PC-9 (cell line): ENCODE results near the gene CTNND2. TPM values are rescaled to one million over a fixed set of nuclear protein-coding genes. Genes with fewer than 3 reads are reported as not detected.

Experiments
- BruUV-seq: library from RNA; stranded (reverse); fragments of 400-500 nt; replicated peaks from 2 replicates; lab custom pipeline; 2021; lab: Mats Ljungman, UMichigan
- CTCF ChIA-PET: fragments of 300-600 bp; sonication (Branson Sonifier 250); formaldehyde crosslinking; loops from one replicate; lab custom pipeline; 2022; ENCODE audit warnings: antibody characterized with exemption; lab: Charles Lee
- POLR2A ChIA-PET: fragments of 300-600 bp; sonication (Branson Sonifier 250); formaldehyde crosslinking; loops from one replicate; lab custom pipeline; 2022; ENCODE audit warnings: antibody characterized with exemption; ENCODE audit not compliant: unreplicated experiment; lab: Charles Lee
- DNase-seq, 2 experiments: peaks; one replicate each; pipeline versions ENCODE4 v3.0.0 to v3.0.0-alpha.2; 2015 to 2022; ENCODE audit warnings: mixed read lengths in 1 of 2
- H2AFZ ChIP-seq: fragments of 200-600 bp; sonication (generic); 2 replicates; pipeline ENCODE4 v1.8.1; 2017; ENCODE audit warnings: antibody characterized with exemption
- H3F3A ChIP-seq: fragments of 200-600 bp; sonication (generic); 2 replicates; pipeline ENCODE4 v1.8.1; 2017; ENCODE audit warnings: antibody characterized with exemption, mild to moderate bottlenecking, low read depth; ENCODE audit not compliant: insufficient read depth
- H3K27ac ChIP-seq: fragments of 200-600 bp; sonication (generic); 2 replicates; pipeline ENCODE4 v1.6.1; 2016; ENCODE audit warnings: mixed run types
- H3K27me3 ChIP-seq: fragments of 200-600 bp; sonication (generic); 2 replicates; pipeline ENCODE4 v1.6.1; 2016; ENCODE audit warnings: low read depth, mixed run types; ENCODE audit not compliant: insufficient read depth
- H3K36me3 ChIP-seq: fragments of 200-600 bp; sonication (generic); 2 replicates; pipeline ENCODE4 v1.6.1; 2016; ENCODE audit warnings: low read depth, mixed run types
- H3K4me1 ChIP-seq: fragments of 200-600 bp; sonication (generic); replicated peaks from 2 replicates; pipeline ENCODE4 v1.6.1; 2016; ENCODE audit warnings: mixed run types; ENCODE audit not compliant: insufficient read depth
- H3K4me2 ChIP-seq: fragments of 200-600 bp; sonication (generic); 2 replicates; pipeline ENCODE4 v1.6.1; 2017; ENCODE audit warnings: mixed run types
- H3K4me3 ChIP-seq: fragments of 200-600 bp; sonication (generic); 2 replicates; pipeline ENCODE4 v1.6.1; 2016; ENCODE audit warnings: mixed run types
- H3K79me2 ChIP-seq: fragments of 200-600 bp; sonication (generic); 2 replicates; pipeline ENCODE4 v1.6.1; 2017; ENCODE audit warnings: low read depth, mixed run types
- H3K9me2 ChIP-seq: fragments of 200-600 bp; sonication (generic); 2 replicates; pipeline ENCODE4 v1.8.1; 2017; ENCODE audit warnings: mild to moderate bottlenecking; ENCODE audit not compliant: insufficient read depth
- H3K9me3 ChIP-seq: fragments of 200-600 bp; sonication (generic); 2 replicates; pipeline ENCODE4 v1.8.1; 2016; ENCODE audit warnings: low read depth; ENCODE audit not compliant: insufficient read depth
- H4K20me1 ChIP-seq: fragments of 200-600 bp; sonication (generic); 2 replicates; pipeline ENCODE4 v1.8.1; 2017; ENCODE audit not compliant: insufficient read depth
- CTCF ChIP-seq: fragments of 200-600 bp; sonication (generic); conservative IDR thresholded peaks from 2 replicates; pipeline ENCODE4 v1.6.1; 2017; ENCODE audit warnings: mixed run types, antibody characterized with exemption, mild to moderate bottlenecking, moderate library complexity
- EZH2 ChIP-seq: fragments of 200-600 bp; sonication (generic); IDR thresholded peaks from 2 replicates; pipeline ENCODE4 v1.8.0; 2017; ENCODE audit warnings: antibody characterized with exemption, low read depth
- intact Hi-C: fragments of 100-400 bp; cut with micrococcal nuclease; formaldehyde crosslinking; loops from one replicate; pipeline ENCODE4 v1.10.0; 2022; ENCODE audit not compliant: unreplicated experiment
- total RNA-seq: library from RNA; stranded (reverse); gene quantifications from 2 replicates; pipeline ENCODE4 v1.2.3, GENCODE V29; 2021

Gene CTNND2
- total RNA-seq, 1 experiment from 2014 or later = not detected

- Histone ChIP-seq H3K9me3 (no peaks in the 10 kb centered on the region), H3K9me2 (no peaks in the 10 kb centered on the region), H3K36me3 (no peaks in the 10 kb centered on the region), H3K27ac (no peak overlapping the region), H2AFZ (no peak overlapping the region), H3K4me3 (no peak overlapping the region), H3K4me2 (no peak overlapping the region), H3K27me3 (peaks cover 36% of the 10 kb centered on the region), H3F3A (no peaks in the 10 kb centered on the region), H3K4me1 (no peaks in the 10 kb centered on the region), H3K79me2 (no peaks in the 10 kb centered on the region), H4K20me1 (no peaks in the 10 kb centered on the region)
- no TSS peak for BruUV-seq
- TF ChIP-seq EZH2 = no peak
- TF ChIP-seq CTCF = no peak
- POLR2A ChIA-PET = no interaction called here
- DNase-seq = no peak
- CTCF ChIA-PET = no interaction called here
- intact Hi-C loops = no loop called here
Measured at GRCh38 chr5:10982626-10983025, 921.6 kb downstream of the CTNND2 start.

GRCh38 chr5:10981932-10982331, 922.3 kb downstream of the CTNND2 start:
- H2AFZ ChIP-seq = no peak overlapping the region
- CTCF ChIA-PET = no interaction called here
- H3K4me3 ChIP-seq = no peak overlapping the region
- H3K36me3 ChIP-seq = no peaks in the 10 kb centered on the region
- no peaks in the 10 kb centered on the region for H3K79me2 ChIP-seq
- no peak overlapping the region for H3K4me2 ChIP-seq
- no peaks in the 10 kb centered on the region for H3K9me3 ChIP-seq
- no peaks in the 10 kb centered on the region for H3K4me1 ChIP-seq
- no peaks in the 10 kb centered on the region for H3K9me2 ChIP-seq
- no peak overlapping the region for H3K27ac ChIP-seq
- H3F3A ChIP-seq = no peaks in the 10 kb centered on the region
- no peak for DNase-seq
- POLR2A ChIA-PET = no interaction called here
- no TSS peak for BruUV-seq
- TF ChIP-seq EZH2 (no peak), CTCF (no peak)
- intact Hi-C loops = no loop called here
- no peaks in the 10 kb centered on the region for H4K20me1 ChIP-seq
- H3K27me3 ChIP-seq = peaks cover 37% of the 10 kb centered on the region

- Histone ChIP-seq H3K9me2 (no peaks in the 10 kb centered on the region), H3K9me3 (no peaks in the 10 kb centered on the region), H3K79me2 (no peaks in the 10 kb centered on the region), H3K4me2 (no peak overlapping the region), H4K20me1 (no peaks in the 10 kb centered on the region), H3K27ac (no peak overlapping the region), H3K4me1 (no peaks in the 10 kb centered on the region), H3K27me3 (peaks cover 74% of the 10 kb centered on the region), H2AFZ (no peak overlapping the region), H3K36me3 (no peaks in the 10 kb centered on the region), H3K4me3 (no peak overlapping the region), H3F3A (no peaks in the 10 kb centered on the region)
- intact Hi-C loops = no loop called here
- no peak for TF ChIP-seq EZH2
- no peak for TF ChIP-seq CTCF
- ChIA-PET CTCF (no interaction called here), POLR2A (no interaction called here)
- no TSS peak for BruUV-seq
- no peak for DNase-seq
Measured at GRCh38 chr5:10977011-10977410, 927.2 kb downstream of the CTNND2 start.
